T-helper 1 cell treated with Interleukin-12 subunit alpha and Interleukin-12 subunit beta and Interleukin-4 antibody, amounts not matched to agents 30 ng/mL and 1 ng/mL, for 36 hours (primary cell): ENCODE data around the gene OBI1. TPM values are rescaled to one million over a fixed set of nuclear protein-coding genes. Genes with fewer than 3 reads are reported as not detected.

ENCODE experiments used
- intact Hi-C: fragments of 100-400 bp; cut with micrococcal nuclease; formaldehyde crosslinking; loops from one replicate; pipeline ENCODE4 v1.15.1; 2024
- total RNA-seq: library from RNA; stranded (reverse); gene quantifications from 2 replicates; pipeline ENCODE4 v1.2.3, GENCODE V29; 2022

The OBI1 gene
- total RNA-seq, 1 donor from 2014 or later = 17.8 TPM

DNA sequence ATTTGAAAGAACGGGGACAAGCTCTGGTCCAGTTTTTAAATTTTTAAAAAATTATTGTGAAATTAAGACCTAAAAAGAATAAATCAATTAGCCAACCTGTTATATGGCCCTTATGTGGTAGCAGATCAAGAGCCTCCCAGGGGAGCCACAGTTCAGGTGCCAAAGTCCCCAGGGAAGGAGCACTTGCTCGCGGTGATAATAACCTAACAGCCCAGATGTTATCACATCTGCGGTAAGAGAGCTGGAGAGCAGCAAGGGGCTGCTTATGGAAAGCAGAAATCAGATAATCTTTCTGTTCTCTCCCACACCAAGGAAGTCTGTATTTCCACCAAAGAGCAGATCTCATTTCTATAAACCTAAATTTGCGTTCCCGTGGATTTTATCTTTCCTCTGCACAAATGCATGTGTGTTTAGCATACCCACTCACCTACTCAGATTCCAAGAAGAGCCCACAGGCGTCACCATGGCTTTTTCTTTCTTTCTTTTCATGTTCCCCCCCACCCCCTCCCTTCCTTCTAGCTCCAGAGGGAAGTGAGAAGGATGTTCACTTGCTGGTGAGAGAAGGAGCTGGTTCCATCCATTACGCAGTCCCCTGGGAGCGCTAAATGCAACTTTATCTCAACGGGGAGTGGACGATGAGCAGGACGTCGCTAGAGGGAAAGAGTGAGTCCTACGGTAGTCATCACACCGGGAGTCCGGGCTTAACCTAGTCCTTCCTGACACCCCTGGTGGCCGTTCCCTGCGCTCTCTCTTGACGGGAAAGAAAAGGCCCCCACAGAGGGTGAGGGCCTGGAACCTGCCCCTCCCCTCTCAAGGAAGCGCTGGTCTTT lies 54.0 kb downstream of the OBI1 start:
- intact Hi-C loops = loop anchor here (5.0 kb wide), 2 partner anchors 787 to 908 kb away; partner anchors contain the start of gene SLAIN1

DNA sequence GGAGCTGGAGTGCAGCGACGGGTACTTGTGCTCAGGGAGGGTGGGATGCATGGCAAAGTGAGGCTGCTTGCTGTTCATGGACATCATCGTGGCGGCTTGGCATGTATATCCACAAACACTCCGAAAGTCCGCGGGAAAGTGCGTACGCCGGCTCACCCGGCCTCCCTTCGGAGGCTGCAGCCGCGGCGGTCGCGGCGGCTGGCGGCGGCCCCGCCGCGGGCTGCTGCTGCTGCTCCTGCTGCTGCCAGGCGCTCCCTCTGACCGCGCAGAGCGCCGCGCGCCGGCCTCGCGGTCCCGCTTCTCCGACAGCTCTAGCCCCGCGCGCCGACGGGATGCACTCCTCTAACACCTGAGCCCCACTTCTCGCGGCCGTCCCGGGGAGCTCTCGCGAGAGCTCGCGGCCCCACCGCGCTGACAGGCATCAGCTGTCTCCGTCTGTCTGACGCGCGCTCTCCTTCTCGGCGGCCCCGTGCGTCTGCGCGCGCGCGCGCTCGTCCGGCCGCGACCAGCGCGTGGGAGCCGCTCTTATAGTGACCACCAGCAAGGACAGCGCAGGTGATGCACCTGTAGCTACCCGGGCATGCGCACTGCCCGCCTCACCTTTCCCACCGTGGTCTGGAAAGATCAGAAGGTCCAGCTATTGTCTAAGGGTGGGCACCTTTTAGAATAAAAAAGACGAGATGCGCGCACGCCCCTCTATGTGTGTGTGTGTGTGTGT lies 55.6 kb downstream of the OBI1 start, which contains the start of gene POU4F1:
Gene POU4F1, minus strand, starts transcription at position 313 of the 718 bp plus-strand sequence. Its CDS starts 226 bp downstream, at position 87.
- intact Hi-C loops = loop anchor here (1.0 to 5.0 kb wide), 4 partner anchors 8 to 906 kb away; partner anchors contain the start of genes OBI1 and SLAIN1

DNA sequence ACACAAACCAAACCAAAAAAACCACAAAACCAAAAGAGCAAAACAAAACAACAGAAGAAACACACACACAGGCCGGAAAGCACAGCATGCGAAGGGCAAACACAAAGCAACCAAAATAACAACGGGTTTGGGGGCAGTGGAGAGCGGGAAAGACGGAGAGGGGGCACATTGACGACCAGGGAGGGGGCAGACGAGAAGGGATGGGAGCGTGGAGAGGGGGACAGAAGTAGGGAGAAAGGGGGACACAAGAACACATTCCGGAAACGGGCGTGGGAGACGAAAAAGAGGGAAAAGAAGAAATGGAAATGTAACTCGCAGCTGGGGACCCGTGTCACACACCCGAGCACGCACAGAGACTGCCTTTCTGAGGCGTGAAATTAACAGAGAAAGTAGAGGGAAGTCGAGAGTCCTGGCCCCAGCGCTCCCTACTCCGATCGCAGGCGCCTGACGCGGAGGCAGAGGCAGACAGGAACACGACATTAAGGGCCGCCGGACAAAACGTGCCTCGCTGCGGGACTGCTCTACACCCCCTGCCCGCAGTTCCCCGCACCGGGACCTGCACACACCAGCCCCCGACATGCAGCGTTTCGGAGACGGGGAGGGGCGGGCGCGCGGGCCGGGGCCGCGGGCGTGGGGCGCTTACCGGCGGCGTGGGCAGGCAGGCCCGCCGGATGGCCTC lies 56.3 kb downstream of the OBI1 start:
- intact Hi-C loops = loop anchor here (1.0 to 5.0 kb wide), 4 partner anchors 7 to 905 kb away; partner anchors contain the start of genes OBI1 and SLAIN1

DNA sequence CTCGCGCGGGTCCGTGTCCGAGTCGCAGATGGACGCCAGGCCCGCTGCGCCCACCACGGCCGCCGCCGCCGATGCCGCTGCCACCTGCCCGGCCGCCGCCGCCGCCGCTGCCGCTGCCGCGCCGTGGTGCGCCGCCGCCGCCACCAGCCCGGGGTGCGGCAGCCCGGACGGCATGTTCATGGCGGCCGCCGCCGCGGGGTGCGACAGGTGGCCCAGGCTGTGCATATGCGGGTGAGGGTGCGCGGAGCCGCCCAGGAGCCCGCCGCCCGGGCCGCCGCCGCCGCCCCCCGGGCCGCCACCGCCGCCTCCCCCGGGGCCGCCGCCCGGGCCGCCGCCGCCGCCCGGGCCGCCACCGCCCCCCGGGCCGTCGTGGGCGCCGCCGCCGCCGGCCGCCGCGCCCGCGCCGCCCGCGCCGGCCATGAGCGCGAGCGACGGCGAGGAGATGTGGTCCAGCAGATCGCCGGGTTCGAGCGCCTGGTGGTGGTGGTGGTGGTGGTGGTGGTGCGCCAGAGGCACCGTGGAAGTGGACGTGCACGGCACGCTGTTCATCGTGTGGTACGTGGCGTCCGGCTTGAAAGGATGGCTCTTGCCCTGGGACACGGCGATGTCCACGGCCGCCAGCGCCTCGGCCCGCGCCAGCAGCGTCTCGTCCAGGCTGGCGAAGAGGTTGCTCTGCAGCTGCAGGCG lies 56.9 kb downstream of the OBI1 start:
- intact Hi-C loops = loop anchor here (5.0 kb wide), 2 partner anchors 790 to 905 kb away; partner anchors contain the start of gene SLAIN1

DNA sequence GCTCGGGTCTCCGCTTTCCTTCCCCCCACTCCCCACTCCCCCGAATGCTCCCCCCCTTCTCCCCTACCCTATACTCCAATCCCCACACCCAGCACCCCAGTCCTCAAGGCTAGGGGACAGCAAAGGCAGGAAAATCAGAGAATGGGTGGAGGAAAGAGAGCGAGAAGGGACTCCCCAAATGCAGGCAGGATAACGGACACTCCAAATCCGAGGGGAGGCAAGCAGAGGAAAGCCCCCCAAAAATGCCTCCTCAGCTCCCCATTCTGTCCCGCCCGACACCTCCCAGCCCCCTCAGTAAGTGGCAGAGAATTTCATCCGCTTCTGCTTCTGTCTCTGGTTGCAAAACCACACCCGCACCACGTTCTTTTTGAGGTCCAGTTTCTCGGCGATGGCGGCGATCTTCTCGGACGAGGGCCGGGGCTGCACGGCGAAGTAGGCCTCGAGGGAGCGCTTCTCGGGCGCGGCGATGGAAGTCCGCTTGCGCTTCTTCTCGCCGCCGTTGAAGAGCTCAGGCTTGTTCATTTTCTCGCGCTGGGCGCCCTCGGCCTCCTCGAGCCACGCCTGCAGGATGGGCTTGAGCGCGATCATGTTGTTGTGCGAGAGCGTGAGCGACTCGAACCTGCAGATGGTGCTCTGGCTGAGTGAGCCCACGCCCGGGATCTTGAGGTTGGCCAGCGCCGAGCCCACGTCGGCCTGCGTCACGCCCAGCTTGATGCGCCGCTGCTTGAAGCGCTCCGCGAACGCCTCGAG lies 57.7 kb downstream of the OBI1 start:
- intact Hi-C loops = loop anchor here (5.0 kb wide), 2 partner anchors 791 to 904 kb away; partner anchors contain the start of gene SLAIN1

DNA sequence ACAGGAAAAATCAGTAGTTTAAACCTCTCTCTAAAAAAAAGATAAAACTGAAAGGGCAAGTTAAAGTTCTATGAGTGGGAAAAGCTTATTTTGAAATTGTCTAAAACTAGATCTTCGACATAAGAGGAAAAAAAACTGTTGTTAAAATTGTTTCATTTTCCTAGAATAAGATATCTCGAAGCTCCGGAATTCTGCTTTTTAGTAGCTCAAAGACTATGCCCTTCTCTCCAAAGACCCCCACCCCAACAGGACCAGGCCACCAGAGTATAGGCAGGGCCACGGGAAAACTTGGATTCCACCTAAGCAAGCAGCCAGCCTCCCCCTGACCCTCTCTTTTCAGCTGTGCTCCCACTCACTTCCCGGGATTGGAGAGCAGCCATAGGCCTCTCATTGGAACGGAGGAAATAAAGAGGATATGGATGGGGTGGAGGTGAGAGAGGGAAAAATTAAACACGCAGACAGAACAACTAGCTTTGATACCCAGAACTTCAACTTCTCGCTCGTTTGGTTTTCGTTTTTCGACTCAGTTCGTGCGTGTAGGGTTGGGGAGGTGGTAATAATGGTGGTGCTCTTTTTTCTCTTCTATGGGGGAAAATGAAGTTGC lies 58.6 kb downstream of the OBI1 start:
- intact Hi-C loops = loop anchor here (5.0 kb wide), 2 partner anchors 792 to 903 kb away; partner anchors contain the start of gene SLAIN1

DNA sequence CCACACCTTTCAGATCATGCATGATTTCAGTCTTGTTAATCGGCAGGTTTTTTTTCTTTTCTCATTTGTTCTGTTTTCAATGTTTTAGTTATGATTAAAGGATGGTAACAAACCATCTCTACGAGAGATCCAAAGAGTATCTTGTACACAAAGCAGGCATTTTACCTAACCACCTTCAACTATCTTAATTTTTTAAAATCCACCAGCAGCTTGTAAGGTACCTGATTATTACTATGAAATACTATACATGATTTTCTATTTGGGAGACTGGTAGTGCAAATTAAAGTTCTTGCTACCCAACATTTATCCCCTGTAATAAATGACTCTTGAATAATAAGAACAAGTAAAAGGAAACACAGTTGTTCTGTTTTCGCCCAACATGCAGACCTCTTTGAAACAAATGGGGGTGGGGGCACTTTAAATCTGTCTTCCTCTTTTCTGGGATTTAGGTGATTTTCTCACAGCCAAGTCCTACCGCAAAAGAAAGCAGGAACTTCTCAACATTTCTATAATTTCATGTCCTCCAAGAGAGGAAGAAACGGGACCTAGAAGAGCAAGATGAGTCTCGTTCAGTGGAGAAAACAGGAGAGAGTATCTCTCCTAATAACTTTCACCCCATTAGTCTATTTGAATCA lies 59.2 kb downstream of the OBI1 start:
- intact Hi-C loops = loop anchor here (1.0 to 10.0 kb wide), 6 partner anchors 9 to 1743 kb away; partner anchors contain the start of genes SLAIN1 and SPRY2

DNA sequence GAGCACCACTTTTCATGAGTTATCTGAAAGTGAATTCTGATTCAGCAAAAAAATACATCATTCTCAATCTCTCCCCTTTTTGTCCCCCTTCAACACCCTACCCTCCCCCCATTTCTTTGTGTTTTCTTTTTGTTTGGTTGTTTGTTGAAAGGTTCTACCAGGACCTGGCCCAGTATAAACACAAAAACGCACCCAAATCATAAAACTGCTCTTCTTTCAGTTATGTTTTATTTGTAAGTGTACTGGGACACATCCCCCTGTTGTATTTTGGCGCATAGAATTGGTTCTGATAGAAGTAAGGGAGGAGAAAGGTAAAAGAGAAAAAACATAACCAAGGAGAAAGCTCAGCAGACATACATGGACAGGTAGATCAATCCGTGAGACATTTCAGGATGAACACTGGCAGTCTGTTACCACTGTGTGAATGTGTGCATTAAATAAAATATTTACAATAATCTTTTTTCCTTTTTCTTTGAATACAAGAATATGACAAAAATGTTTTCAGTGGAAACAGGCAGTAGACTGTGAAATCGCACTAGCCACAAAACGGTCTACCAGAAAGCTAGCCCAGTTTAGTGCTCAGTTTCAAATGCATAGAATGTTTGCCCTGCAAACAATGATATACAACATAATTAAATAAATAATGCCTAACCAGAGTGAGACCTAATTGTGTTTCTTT lies 59.9 kb downstream of the OBI1 start:
- intact Hi-C loops = loop anchor here (1.0 to 10.0 kb wide), 4 partner anchors 9 to 1743 kb away; partner anchors contain the start of gene SPRY2

DNA sequence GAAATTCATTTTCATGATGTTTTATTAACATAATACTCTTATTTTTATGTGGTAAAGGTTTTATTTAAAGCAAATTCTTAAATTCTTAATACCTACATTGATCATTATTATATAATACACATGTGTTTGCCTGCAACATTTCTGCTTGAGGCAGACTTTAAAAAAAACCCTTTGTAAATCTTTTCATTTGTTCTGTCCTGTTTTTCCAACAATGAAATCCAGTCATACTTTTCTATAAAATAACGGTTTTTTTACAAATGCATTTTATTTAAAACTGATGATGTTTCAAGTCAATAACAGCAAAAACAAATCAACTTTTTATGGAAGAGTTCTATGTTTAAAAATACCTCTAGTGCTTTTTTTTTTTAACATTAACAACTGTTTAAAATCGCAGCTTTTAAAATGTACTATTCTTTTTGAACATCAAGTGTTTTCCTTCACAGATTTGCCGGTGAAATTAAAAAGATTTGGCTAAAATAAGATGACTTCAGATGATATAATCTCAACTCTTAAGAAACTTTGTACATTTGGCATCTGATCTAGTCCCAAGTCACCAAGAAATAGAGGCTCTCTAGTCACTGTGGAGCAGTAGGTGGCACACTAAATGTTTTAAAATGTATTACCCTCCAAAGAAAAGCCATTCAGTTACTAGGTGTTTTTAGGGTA lies 60.7 kb downstream of the OBI1 start:
- intact Hi-C loops = loop anchor here (5.0 to 10.0 kb wide), 3 partner anchors 379 to 1744 kb away; partner anchors contain the start of gene SPRY2

DNA sequence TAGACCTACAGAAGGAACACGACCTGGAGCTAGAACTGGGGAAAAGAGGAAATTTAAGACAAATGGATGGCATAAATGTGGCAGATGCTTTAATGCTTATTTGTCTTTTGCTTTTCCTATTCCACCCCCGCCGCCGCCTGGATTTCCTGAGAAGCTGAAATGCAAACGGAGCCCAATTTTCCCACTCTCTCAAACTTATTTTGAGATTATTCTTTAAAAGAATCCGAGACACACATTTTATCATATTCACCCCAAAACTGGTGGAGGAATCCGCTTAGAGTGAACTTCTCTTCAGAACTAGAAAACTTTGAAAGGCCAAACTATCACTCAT lies 61.4 kb downstream of the OBI1 start:
- intact Hi-C loops = loop anchor here (5.0 to 10.0 kb wide), 3 partner anchors 380 to 1745 kb away; partner anchors contain the start of gene SPRY2

DNA sequence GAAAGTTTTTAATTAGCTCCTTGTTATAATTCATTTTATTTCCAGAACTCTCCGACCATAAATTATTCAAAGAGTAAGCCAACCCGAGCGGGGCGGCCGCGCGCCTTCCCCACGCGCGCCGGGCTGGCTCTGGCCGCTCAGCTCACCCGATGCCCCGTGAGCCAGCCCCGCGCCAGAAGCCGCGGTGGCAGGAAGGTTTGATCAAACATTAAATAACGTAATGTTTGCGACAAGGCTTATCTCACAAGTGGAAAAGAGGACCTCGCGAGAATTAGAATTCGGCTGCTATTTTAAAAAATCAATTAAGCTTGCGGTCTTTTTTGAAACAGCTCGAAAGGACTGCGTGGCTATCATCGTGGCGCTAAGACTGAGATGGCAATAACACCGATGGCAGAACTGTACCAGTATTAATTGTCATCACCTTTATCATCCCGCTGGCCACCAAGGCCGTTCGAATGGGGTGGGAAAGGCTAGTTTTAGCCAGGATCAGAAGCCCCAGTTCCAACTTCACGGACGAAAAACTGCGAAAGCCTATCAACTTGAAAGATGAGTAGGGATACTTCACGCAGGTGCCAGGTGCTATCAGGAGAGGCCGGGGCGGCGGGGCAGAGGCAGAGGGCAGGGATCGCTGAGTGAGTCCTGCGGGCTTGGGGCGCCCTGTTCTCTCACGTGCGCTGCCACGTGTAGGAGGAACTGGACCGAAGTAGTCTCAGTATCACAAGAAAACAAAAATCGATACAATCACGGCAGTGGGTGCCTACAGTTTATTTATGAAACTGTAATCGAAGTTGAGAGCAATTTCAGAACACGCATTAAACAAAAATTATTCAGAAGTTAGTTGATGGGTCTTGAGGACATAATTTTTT lies 62.0 kb downstream of the OBI1 start:
- intact Hi-C loops = loop anchor here (5.0 to 10.0 kb wide), 3 partner anchors 380 to 1745 kb away; partner anchors contain the start of gene SPRY2

DNA sequence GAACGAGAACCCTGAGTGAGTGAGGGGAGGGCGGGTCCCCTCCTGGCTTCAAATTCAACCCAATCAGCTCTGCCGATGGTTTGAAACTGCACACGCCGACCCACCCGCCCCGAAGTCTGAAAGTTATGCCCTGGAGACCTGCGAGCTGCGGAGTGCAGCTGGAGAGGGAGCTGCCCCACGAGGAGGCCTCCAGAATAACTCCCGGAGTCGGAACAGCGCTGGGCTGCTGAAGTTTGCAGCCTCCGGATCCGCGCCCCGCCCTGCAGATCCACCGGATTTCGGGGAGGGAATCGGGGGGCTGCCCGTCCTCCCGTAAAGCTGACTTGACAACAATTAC lies 62.6 kb downstream of the OBI1 start:
- intact Hi-C loops = loop anchor here (5.0 to 10.0 kb wide), 3 partner anchors 381 to 1746 kb away; partner anchors contain the start of gene SPRY2

DNA sequence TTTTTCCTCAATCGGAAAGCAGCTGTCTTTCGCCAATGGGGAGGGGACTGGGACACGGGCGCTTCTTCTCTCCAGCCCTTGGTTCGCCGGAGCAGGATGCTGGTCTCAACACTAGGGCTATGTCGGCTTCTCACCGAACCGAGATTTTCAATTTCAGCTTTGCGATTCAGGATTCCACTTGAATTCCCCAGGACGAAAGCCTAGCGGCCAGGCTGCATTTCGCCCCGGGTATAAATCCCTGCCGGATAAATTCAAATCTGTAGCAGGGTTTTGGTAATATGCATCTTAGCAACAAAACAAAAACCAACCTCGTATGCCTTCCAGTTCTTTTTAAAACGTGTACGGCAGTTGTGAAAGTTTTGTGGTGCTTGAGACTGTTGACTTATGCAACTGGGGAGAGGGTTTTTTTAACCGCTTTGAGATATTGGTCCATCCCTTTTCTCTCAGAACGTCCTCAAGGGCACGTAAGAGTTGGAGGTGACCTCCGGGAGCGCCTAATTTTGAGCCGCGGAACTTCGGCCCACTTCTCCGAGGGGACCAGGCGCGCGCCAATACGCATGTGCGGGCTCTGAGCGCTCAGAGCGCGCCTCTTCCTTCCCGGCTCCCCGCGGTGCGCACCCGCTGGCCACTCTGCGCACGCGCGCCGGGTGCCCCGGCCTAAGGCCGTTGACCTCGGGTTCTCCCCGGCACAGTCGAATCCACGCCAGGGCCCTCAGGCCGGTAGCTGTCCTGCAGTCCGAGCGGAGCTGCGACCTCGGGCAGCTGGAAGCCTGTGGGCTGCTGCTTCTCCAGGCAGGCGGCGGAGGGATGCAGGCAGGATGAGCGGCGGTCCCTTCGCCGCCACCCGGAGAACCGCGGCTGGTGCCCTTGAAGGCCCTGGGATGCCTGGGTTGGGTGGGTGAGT lies 63.2 kb downstream of the OBI1 start:
- intact Hi-C loops = loop anchor here (1.0 to 10.0 kb wide), 5 partner anchors 8 to 1747 kb away; partner anchors contain the start of genes POU4F1 and SPRY2

DNA sequence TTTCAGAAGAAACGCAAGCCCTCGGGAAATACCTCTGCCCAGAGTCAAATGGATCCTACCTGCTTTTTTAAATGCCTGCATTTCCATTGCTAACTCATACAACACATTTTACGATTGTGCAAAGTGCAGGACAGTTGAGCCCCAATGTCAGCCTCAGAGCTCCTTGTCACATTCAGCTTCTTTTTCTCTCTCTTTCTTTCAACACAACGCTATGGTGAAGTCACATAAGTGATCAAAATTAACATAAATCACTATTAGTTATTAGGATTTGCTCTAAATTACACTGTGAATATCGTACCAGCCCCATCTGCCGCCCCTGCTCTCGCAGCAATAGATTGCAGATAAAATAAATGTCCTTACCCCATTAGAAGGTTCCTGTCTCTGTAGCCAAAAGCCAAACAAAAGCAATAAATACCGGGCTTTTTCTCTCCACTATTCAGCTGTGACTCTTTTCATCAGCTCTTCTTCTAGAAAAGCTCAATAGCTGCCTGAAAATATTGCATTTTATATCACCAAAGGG lies 64.4 kb downstream of the OBI1 start:
- intact Hi-C loops = loop anchor here (10.0 kb wide), 1 partner anchor 460 kb away; no protein-coding TSS in a partner anchor
